K562 (cell line): ENCODE data around the gene OSCAR. TPM values are rescaled to one million over a fixed set of nuclear protein-coding genes. Genes with fewer than 3 reads are reported as not detected.

Source experiments
- ATAC-seq: fragments of 200-7000 bp; cut with Tn5 transposase; 3 replicates; pipeline ENCODE4 v1.9.1; 2020; ENCODE audit warnings: moderate library complexity
- BruUV-seq: library from RNA; stranded (reverse); fragments of 400-500 nt; replicated peaks from 2 replicates; lab custom pipeline; 2021; lab: Mats Ljungman, UMichigan
- CTCF ChIA-PET: fragments of 300-600 bp; formaldehyde crosslinking; extraction: SDS; loops from one replicate; lab custom pipeline; 2021; ENCODE audit warnings: low intra/inter-chr PET ratio; lab: Yijun Ruan, JAX
- POLR2A ChIA-PET: fragments of 300-600, 350-650 bp; sonication (Branson Sonifier 250); formaldehyde crosslinking; extraction: SDS; loops from one replicate; lab custom pipeline; 2021; ENCODE audit warnings: antibody characterized with exemption, inconsistent platforms; lab: Yijun Ruan, JAX
- DNase-seq, 4 experiments: peaks; one replicate each; pipeline versions ENCODE4 v3.0.0 to v3.0.0-alpha.2; 2011 to 2018; ENCODE audit warnings: low spot score in 3 of 4, mixed read lengths in 3 of 4; ENCODE audit errors: extremely low read depth in 1 of 4
- FAIRE-seq: peaks from 2 replicates; lab custom pipeline; 2011; peaks lifted over from hg19 to GRCh38; lab: Jason Lieb, UNC
- H2AFZ ChIP-seq: 2 replicates; pipeline ENCODE4 v1.6.0; 2011; ENCODE audit warnings: low read depth, low read length, control low read depth, inconsistent platforms
- H3K27ac ChIP-seq: fragments of 200-600 bp; 3 replicates; pipeline ENCODE4 v1.8.0; 2011; ENCODE audit warnings: low read depth, mild to moderate bottlenecking, control low read depth, inconsistent platforms, low read length, moderate library complexity, mixed read lengths; ENCODE audit errors: extremely low read depth
- H3K27me3 ChIP-seq, 2 experiments: fragments of 300-600 bp in 1 of 2; 2 replicates in 1 of 2; 3 replicates in 1 of 2; pipeline versions ENCODE4 v1.6.0 to v1.8.0; 2011; ENCODE audit warnings: inconsistent platforms in 2 of 2, low read length in 2 of 2, mild to moderate bottlenecking in 1 of 2, mixed read lengths in 1 of 2, moderate library complexity in 1 of 2; ENCODE audit not compliant: control insufficient read depth in 2 of 2, insufficient read depth in 2 of 2
- H3K36me3 ChIP-seq: fragments of 300-600 bp; 3 replicates; pipeline ENCODE4 v1.8.0; 2011; ENCODE audit warnings: mild to moderate bottlenecking, low read length, inconsistent platforms; ENCODE audit not compliant: control insufficient read depth, insufficient read depth
- H3K4me1 ChIP-seq, 2 experiments: fragments of 200-600 bp in 1 of 2; replicated peaks in 1 of 2; 2 replicates in 1 of 2; 3 replicates in 1 of 2; pipeline versions ENCODE4 v1.5.1 to v1.8.0; 2011; ENCODE audit warnings: inconsistent platforms in 2 of 2, low read length in 2 of 2, mild to moderate bottlenecking in 1 of 2, mixed read lengths in 1 of 2, moderate library complexity in 1 of 2; ENCODE audit not compliant: control insufficient read depth in 2 of 2, insufficient read depth in 2 of 2
- H3K4me2 ChIP-seq: 2 replicates; pipeline ENCODE4 v1.6.1; 2011; ENCODE audit warnings: low read length, control low read depth, inconsistent platforms, mixed read lengths; ENCODE audit not compliant: insufficient read depth
- H3K4me3 ChIP-seq: fragments of 200-600 bp; sonication (generic), shearing (Covaris generic); 2 replicates; pipeline ENCODE4 v1.5.1; 2016; ENCODE audit warnings: control low read depth, inconsistent platforms
- H3K79me2 ChIP-seq: fragments of 200-600 bp; 3 replicates; pipeline ENCODE4 v1.8.0; 2011; ENCODE audit warnings: low read length, inconsistent platforms; ENCODE audit not compliant: control insufficient read depth, insufficient read depth
- H3K9ac ChIP-seq, 2 experiments: 2 replicates each; pipeline versions ENCODE4 v1.6.0 to v1.6.1; 2011; ENCODE audit warnings: low read depth in 2 of 2, low read length in 2 of 2, control low read depth in 1 of 2, inconsistent platforms in 1 of 2, mild to moderate bottlenecking in 1 of 2, mixed read lengths in 1 of 2; ENCODE audit not compliant: insufficient read depth in 1 of 2
- H3K9me1 ChIP-seq: one replicate; pipeline ENCODE4 v1.6.0; 2011; ENCODE audit warnings: inconsistent platforms, mild to moderate bottlenecking, low read length, moderate library complexity; ENCODE audit not compliant: control insufficient read depth, insufficient read depth
- H3K9me3 ChIP-seq: replicated peaks from 2 replicates; pipeline ENCODE4 v1.5.1; 2011; ENCODE audit warnings: low read depth, low read length, inconsistent platforms; ENCODE audit not compliant: control insufficient read depth, insufficient read depth
- H4K20me1 ChIP-seq: replicated peaks from 2 replicates; pipeline ENCODE4 v1.6.1; 2011; ENCODE audit warnings: low read length, inconsistent platforms, mixed read lengths; ENCODE audit not compliant: control insufficient read depth, insufficient read depth
- CCNT2 ChIP-seq: IDR thresholded peaks from 2 replicates; pipeline ENCODE4 v1.6.1; 2011; ENCODE audit warnings: borderline replicate concordance, low read depth, mild to moderate bottlenecking, moderate library complexity, mixed read lengths, low read length; ENCODE audit not compliant: insufficient read length; ENCODE audit errors: extremely low read depth
- FOXK2 ChIP-seq, 2 experiments: fragments of 450-650 bp; IDR thresholded peaks in 1 of 2; conservative IDR thresholded peaks in 1 of 2; 2 replicates each; pipeline ENCODE4 v1.6.1; 2016; ENCODE audit warnings: low read depth in 2 of 2, mild to moderate bottlenecking in 1 of 2
- HMGN3 ChIP-seq: IDR thresholded peaks from 2 replicates; pipeline ENCODE4 v1.6.1; 2011; ENCODE audit warnings: borderline replicate concordance, low read depth, mild to moderate bottlenecking, mixed read lengths, low read length; ENCODE audit not compliant: insufficient read length; ENCODE audit errors: extremely low read depth
- HNRNPH1 ChIP-seq: fragments of 200-400 bp; formaldehyde crosslinking; optimal IDR thresholded peaks from 2 replicates; pipeline ENCODE3; 2017; ENCODE audit warnings: low read depth, mild to moderate bottlenecking, low read length, moderate library complexity
- MYNN ChIP-seq, 2 experiments: sonication (generic); formaldehyde crosslinking in 1 of 2; IDR thresholded peaks; 2 replicates each; pipeline versions ENCODE4 v1.5.0 to v1.6.1; 2016 to 2020; ENCODE audit warnings: antibody characterized with exemption in 1 of 2, missing genetic modification reagents in 1 of 2
- NBN ChIP-seq: fragments of 450-650 bp; IDR thresholded peaks from 2 replicates; pipeline ENCODE4 v1.6.1; 2016; ENCODE audit warnings: low read depth, mild to moderate bottlenecking
- PHTF2 ChIP-seq: fragments of 250-450 bp; sonication (Bioruptor Pico); IDR thresholded peaks from 2 replicates; pipeline ENCODE4 v1.5.0; 2021; ENCODE audit warnings: mild to moderate bottlenecking
- POLR2A ChIP-seq: fragments of 450-650 bp; conservative IDR thresholded peaks from 2 replicates; pipeline ENCODE4 v1.6.1; 2016
- RAD51 ChIP-seq: fragments of 450-650 bp; IDR thresholded peaks from 2 replicates; pipeline ENCODE4 v1.7.1; 2016; ENCODE audit warnings: low read depth, mild to moderate bottlenecking, borderline replicate concordance
- SIX5 ChIP-seq, 2 experiments: IDR thresholded peaks; 2 replicates each; pipeline ENCODE4 v1.6.1; 2011; ENCODE audit warnings: low read length in 2 of 2, borderline replicate concordance in 1 of 2, low read depth in 1 of 2, mild to moderate bottlenecking in 1 of 2, moderate library complexity in 1 of 2; ENCODE audit not compliant: insufficient read depth in 1 of 2
- SNIP1 ChIP-seq: fragments of 450-650 bp; IDR thresholded peaks from 2 replicates; pipeline ENCODE4 v1.7.1; 2017; ENCODE audit warnings: low read depth, mild to moderate bottlenecking
- TAF1 ChIP-seq: IDR thresholded peaks from 2 replicates; pipeline ENCODE4 v1.6.1; 2011; ENCODE audit warnings: mild to moderate bottlenecking, low read length, moderate library complexity; ENCODE audit not compliant: insufficient read depth, control insufficient read depth, severe bottlenecking; ENCODE audit errors: extremely low read depth
- TEAD1 ChIP-seq, 2 experiments: fragments of 450-650 bp in 1 of 2; sonication (generic) in 1 of 2; formaldehyde crosslinking; IDR thresholded peaks; 2 replicates each; pipeline versions ENCODE4 v1.4.0 to v1.8.0; 2020 to 2022; ENCODE audit warnings: mild to moderate bottlenecking in 2 of 2, missing genetic modification reagents in 1 of 2
- TRIM24 ChIP-seq, 2 experiments: fragments of 450-650 bp; IDR thresholded peaks; 2 replicates each; pipeline ENCODE4 v1.6.1; 2016
- ZBED1 ChIP-seq: IDR thresholded peaks from 2 replicates; pipeline ENCODE4 v1.6.1; 2014
- ZBTB17 ChIP-seq: fragments of 450-650 bp; formaldehyde crosslinking; IDR thresholded peaks from 2 replicates; pipeline ENCODE4 v1.4.0; 2020; ENCODE audit warnings: mild to moderate bottlenecking
- ZNF175 ChIP-seq: fragments of 200-800 bp; sonication (Bioruptor generic); IDR thresholded peaks from 2 replicates; pipeline ENCODE4 v1.6.1; 2016; ENCODE audit warnings: low read depth, mild to moderate bottlenecking, missing genetic modification characterization, missing compliant biosample characterization
- ZNF212 ChIP-seq: fragments of 450-650 bp; formaldehyde crosslinking; IDR thresholded peaks from 2 replicates; pipeline ENCODE4 v1.4.0; 2020; ENCODE audit warnings: mild to moderate bottlenecking
- ZNF280A ChIP-seq: fragments of 450-650 bp; IDR thresholded peaks from 2 replicates; pipeline ENCODE4 v1.6.1; 2018; ENCODE audit warnings: mild to moderate bottlenecking, low read depth; ENCODE audit not compliant: partially characterized antibody
- ZNF717 ChIP-seq: fragments of 250-450 bp; sonication (Bioruptor Pico); IDR thresholded peaks from 2 replicates; pipeline ENCODE4 v1.5.0; 2021
- WGBS: fragments of 100-300 bp; shearing (Covaris generic); methylation state at CpG from one replicate; pipeline ENCODE4 v1.1.6; 2016; ENCODE audit warnings: low coverage, mixed read lengths; ENCODE audit not compliant: insufficient coverage; ENCODE audit errors: missing lambda C conversion rate; 5-methylcytosine and 5-hydroxymethylcytosine counted together
- in situ Hi-C: fragments of 300-500 bp; cut with MboI; formaldehyde crosslinking; loops from 4 replicates; pipeline ENCODE4 v1.15.0; 2018; ENCODE audit warnings: inconsistent platforms, mixed read lengths
- intact Hi-C: fragments of 100-400 bp; cut with micrococcal nuclease; formaldehyde crosslinking; loops from 2 replicates; pipeline ENCODE4 v1.14.2; 2022
- polyA plus RNA-seq, 8 experiments: library from polyadenylated mRNA; depleted of rRNA in 4 of 8; stranded (reverse) in 5 of 8; unstranded in 3 of 8; fragments of >200 nt; fragmentation: Nextera tagmentation in 2 of 8; fragmentation: Illumina TruSeq in 1 of 8; extraction: Ambion mirVana in 2 of 8; extraction: Trizol in 1 of 8; gene quantifications; 2 replicates each; pipeline versions ENCODE4 v1.2.1 to v1.2.3, GENCODE V29; 2011 to 2014; ENCODE audit warnings: inconsistent platforms in 1 of 8, missing spikeins in 1 of 8
- total RNA-seq, 7 experiments: library from RNA; depleted of rRNA in 6 of 7; stranded (reverse); fragments of >200 nt in 6 of 7; fragmentation: Illumina TruSeq in 2 of 7; extraction: Trizol in 2 of 7; gene quantifications; 2 replicates each; pipeline versions ENCODE4 v1.2.1 to v1.2.3, GENCODE V29; 2011 to 2021; ENCODE audit warnings: low replicate concordance in 1 of 7

Gene OSCAR
- total and polyA plus RNA-seq, 9 of the 15 experiments (the other 6 are each of a cell fraction or from before 2014, with no cell fraction given) = 0.09 to 0.62 (median 0.13) TPM; not detected in 5

- TF ChIP-seq SIX5 (IDR thresholded peaks at IDR 0.05; ENCODE audit: borderline replicate concordance in 1 of 2, insufficient read depth in 1 of 2, low read depth in 1 of 2, low read length in 2 of 2) (no peak), TEAD1 (CRISPR knock-in tag; IDR thresholded peaks at IDR 0.05) (no peak)
- TF ChIP-seq, all 486 proteins: peak for 0
Observed at GRCh38 chr19:54141356-54141755, 40.8 kb upstream of the OSCAR start (continued).

GRCh38 chr19:54138489-54139256 lies 38.1 kb upstream of the OSCAR start:
- Histone ChIP-seq H3K36me3 (peaks cover 50% of the 10 kb centered on the region), H3K27ac (no peak overlapping the region; the same call in 2 of the 3 replicates), H3K4me3 (peak overlapping the region; percentile 93), H3K9ac (peak overlapping the region; percentile 97), H2AFZ (no peak overlapping the region), H4K20me1 (peaks cover 26% of the 10 kb centered on the region), H3K9me1 (peaks cover 16% of the 10 kb centered on the region), H3K79me2 (peaks cover 52% of the 10 kb centered on the region), H3K4me1 (peaks cover 14 to 23% of the 10 kb centered on the region in 2 experiments; a peak in 4 of 5 replicates), H3K27me3 (no peaks in the 10 kb centered on the region), H3K4me2 (peak overlapping the region; percentile 76), H3K9me3 (no peaks in the 10 kb centered on the region)
- 24% methylated on average over 24 of the region's 31 CpGs for WGBS
- BruUV-seq = no TSS peak
- no peak for FAIRE-seq
- no peak for ATAC-seq
- in situ Hi-C loops = no loop called here
- ChIA-PET CTCF (no interaction called here), POLR2A (interaction anchor here (0.9 to 3.1 kb wide), 6 partner anchors 10 to 58 kb away, joined by 3 to 29 read pairs (median 5); partner anchors contain the start of genes LENG1, PRPF31 and TFPT)
- peak in 1 of 4 experiments; percentile 34 for DNase-seq
- intact Hi-C loops = no loop called here
- no peak for TF ChIP-seq ZNF212 (CRISPR knock-in tag)
- TF ChIP-seq RAD51 = no peak
- TF ChIP-seq TRIM24 (IDR thresholded peaks at IDR 0.05) = no peak
- TF ChIP-seq ZBED1 = peak; percentile 78; the same call in 1 of the 2 replicates
- no peak for TF ChIP-seq FOXK2 (conservative IDR thresholded peaks at IDR 0.05 in 1 of 2, IDR thresholded peaks at IDR 0.05 in 1 of 2; ENCODE audit: low read depth in 2 of 2)
- no peak for TF ChIP-seq CCNT2
- TF ChIP-seq MYNN (IDR thresholded peaks at IDR 0.05) = no peak
- no peak for TF ChIP-seq MYNN (CRISPR knock-in tag; IDR thresholded peaks at IDR 0.05)
- TF ChIP-seq HNRNPH1 = no peak
- no peak for TF ChIP-seq SNIP1
- TF ChIP-seq ZNF175 (CRISPR knock-in tag) = no peak
- TF ChIP-seq PHTF2 (CRISPR knock-in tag) = no peak
- TF ChIP-seq TAF1 = no peak
- TF ChIP-seq ZNF280A = no peak
- no peak for TF ChIP-seq POLR2A
- TF ChIP-seq ZNF717 (CRISPR knock-in tag) = no peak
- no peak for TF ChIP-seq HMGN3
- no peak for TF ChIP-seq ZBTB17 (CRISPR knock-in tag)
- no peak for TF ChIP-seq NBN
